Activated naive CD8-positive, alpha-beta T cell treated with anti-CD3 and anti-CD28 coated beads, Interleukin-2, amount 10 ng/mL, durations not matched to agents 7 days and 5 days (primary cell): ENCODE results near the gene KRT8. TPM values are rescaled to one million over a fixed set of nuclear protein-coding genes. Genes with fewer than 3 reads are reported as not detected.

Experiments
- ATAC-seq: fragments of 150-1000 bp; cut with Tn5 transposase; one replicate; pipeline ENCODE4 v1.10.0; 2021; ENCODE audit warnings: low read depth, moderate library complexity
- POLR2A ChIA-PET: fragments of 350-600 bp; sonication (Branson Sonifier 250); formaldehyde crosslinking; loops from one replicate; lab custom pipeline; 2021; ENCODE audit warnings: antibody characterized with exemption; lab: Charles Lee
- DNase-seq: peaks from one replicate; pipeline ENCODE4 v3.0.0; 2021
- H3K27ac Mint-ChIP-seq: one replicate; pipeline ENCODE4 v1.8.0; 2022; ENCODE audit warnings: mild to moderate bottlenecking, mixed read lengths
- H3K27me3 Mint-ChIP-seq: one replicate; pipeline ENCODE4 v1.8.0; 2022; ENCODE audit warnings: mild to moderate bottlenecking, moderate library complexity, mixed read lengths
- H3K36me3 Mint-ChIP-seq: one replicate; pipeline ENCODE4 v1.8.0; 2021; ENCODE audit warnings: mild to moderate bottlenecking, mixed read lengths
- H3K4me1 Mint-ChIP-seq: one replicate; pipeline ENCODE4 v1.8.0; 2021; ENCODE audit warnings: mixed read lengths
- H3K4me3 Mint-ChIP-seq: one replicate; pipeline ENCODE4 v1.8.0; 2022; ENCODE audit warnings: mild to moderate bottlenecking, moderate library complexity, mixed read lengths
- H3K9me3 Mint-ChIP-seq: one replicate; pipeline ENCODE4 v1.8.0; 2021; ENCODE audit warnings: mixed read lengths
- total RNA-seq, 2 experiments: library from RNA; stranded (reverse); gene quantifications; one replicate each; pipeline ENCODE4 v1.2.3, GENCODE V29; 2021

KRT8 gene
- total RNA-seq, 2 experiments from 2014 or later = 0.20 TPM; not detected in 1

GRCh38 chr12:52944683-52945388, 40.0 kb upstream of the KRT8 start:
- peaks cover 14% of the 10 kb centered on the region for H3K27me3 Mint-ChIP-seq
- POLR2A ChIA-PET = no interaction called here
- no peak overlapping the region for H3K27ac Mint-ChIP-seq
- no peak for DNase-seq
- H3K4me1 Mint-ChIP-seq = peaks cover 4% of the 10 kb centered on the region
- ATAC-seq = no peak
- no peaks in the 10 kb centered on the region for H3K9me3 Mint-ChIP-seq
- no peak overlapping the region for H3K4me3 Mint-ChIP-seq
- no peaks in the 10 kb centered on the region for H3K36me3 Mint-ChIP-seq

- no peak overlapping the region for H3K27ac Mint-ChIP-seq
- POLR2A ChIA-PET = no interaction called here
- peaks cover 13% of the 10 kb centered on the region for H3K27me3 Mint-ChIP-seq
- DNase-seq (no peak), ATAC-seq (no peak)
- H3K4me1 Mint-ChIP-seq = peaks cover 2% of the 10 kb centered on the region
- H3K9me3 Mint-ChIP-seq = no peaks in the 10 kb centered on the region
- H3K4me3 Mint-ChIP-seq = no peak overlapping the region
- H3K36me3 Mint-ChIP-seq = no peaks in the 10 kb centered on the region
Measured at GRCh38 chr12:52942901-52943181, 38.0 kb upstream of the KRT8 start.

- H3K36me3 Mint-ChIP-seq = no peaks in the 10 kb centered on the region
- no peaks in the 10 kb centered on the region for H3K4me1 Mint-ChIP-seq
- POLR2A ChIA-PET = interaction anchor here (0.6 kb wide), 1 partner anchor 505 kb away, joined by 3 read pairs; no protein-coding TSS in a partner anchor
- no peaks in the 10 kb centered on the region for H3K9me3 Mint-ChIP-seq
- no peak overlapping the region for H3K4me3 Mint-ChIP-seq
- peaks cover 13% of the 10 kb centered on the region for H3K27me3 Mint-ChIP-seq
- ATAC-seq (no peak), DNase-seq (no peak)
- no peak overlapping the region for H3K27ac Mint-ChIP-seq
Measured at GRCh38 chr12:52942066-52942900, 37.4 kb upstream of the KRT8 start.

- Mint-ChIP-seq H3K27ac (no peak overlapping the region), H3K27me3 (peaks cover 12% of the 10 kb centered on the region), H3K9me3 (no peaks in the 10 kb centered on the region), H3K4me1 (peaks cover 3% of the 10 kb centered on the region), H3K36me3 (no peaks in the 10 kb centered on the region), H3K4me3 (no peak overlapping the region)
- ATAC-seq (no peak), DNase-seq (no peak)
- POLR2A ChIA-PET = interaction anchor here (0.5 to 0.6 kb wide), 2 partner anchors 12 to 19 kb away, joined by 3 to 4 read pairs; no protein-coding TSS in a partner anchor
Measured at GRCh38 chr12:52929538-52929937, 24.7 kb upstream of the KRT8 start.

GRCh38 chr12:52927964-52928363, 23.1 kb upstream of the KRT8 start:
- ATAC-seq = no peak
- Mint-ChIP-seq H3K4me3 (no peak overlapping the region), H3K36me3 (no peaks in the 10 kb centered on the region), H3K9me3 (no peaks in the 10 kb centered on the region), H3K27ac (no peak overlapping the region), H3K4me1 (peaks cover 3% of the 10 kb centered on the region), H3K27me3 (peaks cover 8% of the 10 kb centered on the region)
- no peak for DNase-seq
- POLR2A ChIA-PET = no interaction called here

- H3K27me3 Mint-ChIP-seq = peaks cover 6% of the 10 kb centered on the region
- ATAC-seq (no peak), DNase-seq (no peak)
- no peaks in the 10 kb centered on the region for H3K36me3 Mint-ChIP-seq
- H3K27ac Mint-ChIP-seq = peak overlapping the region; percentile 11
- H3K9me3 Mint-ChIP-seq = no peaks in the 10 kb centered on the region
- peaks cover 3% of the 10 kb centered on the region for H3K4me1 Mint-ChIP-seq
- H3K4me3 Mint-ChIP-seq = no peak overlapping the region
- POLR2A ChIA-PET = no interaction called here
Measured at GRCh38 chr12:52926596-52927234, 21.8 kb upstream of the KRT8 start.

GRCh38 chr12:52925717-52926595, 21.1 kb upstream of the KRT8 start:
- POLR2A ChIA-PET = interaction anchor here (0.6 kb wide), 1 partner anchor 20 kb away, joined by 3 read pairs; no protein-coding TSS in a partner anchor
- Mint-ChIP-seq H3K4me3 (no peak overlapping the region), H3K9me3 (no peaks in the 10 kb centered on the region), H3K27ac (no peak overlapping the region), H3K36me3 (no peaks in the 10 kb centered on the region), H3K27me3 (peaks cover 3% of the 10 kb centered on the region), H3K4me1 (peaks cover 3% of the 10 kb centered on the region)
- DNase-seq (no peak), ATAC-seq (no peak)

- no peak for DNase-seq
- H3K4me1 Mint-ChIP-seq = peaks cover 3% of the 10 kb centered on the region
- no peak for ATAC-seq
- H3K9me3 Mint-ChIP-seq = no peaks in the 10 kb centered on the region
- peaks cover 3% of the 10 kb centered on the region for H3K27me3 Mint-ChIP-seq
- H3K27ac Mint-ChIP-seq = no peak overlapping the region
- H3K4me3 Mint-ChIP-seq = no peak overlapping the region
- POLR2A ChIA-PET = no interaction called here
- H3K36me3 Mint-ChIP-seq = no peaks in the 10 kb centered on the region
Measured at GRCh38 chr12:52924764-52925716, 20.2 kb upstream of the KRT8 start.

GRCh38 chr12:52921488-52922165, 16.8 kb upstream of the KRT8 start:
- H3K4me3 Mint-ChIP-seq = no peak overlapping the region
- H3K9me3 Mint-ChIP-seq = no peaks in the 10 kb centered on the region
- H3K4me1 Mint-ChIP-seq = peaks cover 3% of the 10 kb centered on the region
- POLR2A ChIA-PET = no interaction called here
- ATAC-seq (no peak), DNase-seq (no peak)
- peaks cover 10% of the 10 kb centered on the region for H3K27me3 Mint-ChIP-seq
- H3K27ac Mint-ChIP-seq = no peak overlapping the region
- no peaks in the 10 kb centered on the region for H3K36me3 Mint-ChIP-seq

GRCh38 chr12:52920937-52921336, 16.1 kb upstream of the KRT8 start:
- no peak for ATAC-seq
- Mint-ChIP-seq H3K27ac (no peak overlapping the region), H3K27me3 (peaks cover 10% of the 10 kb centered on the region), H3K4me3 (no peak overlapping the region), H3K9me3 (no peaks in the 10 kb centered on the region), H3K4me1 (peaks cover 3% of the 10 kb centered on the region), H3K36me3 (no peaks in the 10 kb centered on the region)
- DNase-seq = no peak
- POLR2A ChIA-PET = no interaction called here

GRCh38 chr12:52918784-52919183, 13.9 kb upstream of the KRT8 start:
- peaks cover 17% of the 10 kb centered on the region for H3K27me3 Mint-ChIP-seq
- no peak for ATAC-seq
- no peaks in the 10 kb centered on the region for H3K36me3 Mint-ChIP-seq
- no peak overlapping the region for H3K27ac Mint-ChIP-seq
- POLR2A ChIA-PET = no interaction called here
- no peaks in the 10 kb centered on the region for H3K4me1 Mint-ChIP-seq
- no peak overlapping the region for H3K4me3 Mint-ChIP-seq
- DNase-seq = no peak
- no peaks in the 10 kb centered on the region for H3K9me3 Mint-ChIP-seq

- H3K27me3 Mint-ChIP-seq = peaks cover 17% of the 10 kb centered on the region
- H3K36me3 Mint-ChIP-seq = no peaks in the 10 kb centered on the region
- no peak overlapping the region for H3K4me3 Mint-ChIP-seq
- no peaks in the 10 kb centered on the region for H3K9me3 Mint-ChIP-seq
- ATAC-seq = no peak
- no peak overlapping the region for H3K27ac Mint-ChIP-seq
- H3K4me1 Mint-ChIP-seq = no peaks in the 10 kb centered on the region
- POLR2A ChIA-PET = no interaction called here
- no peak for DNase-seq
Measured at GRCh38 chr12:52918351-52918750, 13.5 kb upstream of the KRT8 start.
